Fibroblast of the conjunctiva (primary cell): ENCODE measurements around the gene KLRC4.
"Not testable (repeated sequence)": the region's sequence is repeated elsewhere in the genome, so short reads cannot be mapped to it uniquely, and the experiment has no call there.

Experiments
- DNase-seq: peaks from one replicate; pipeline ENCODE4 v3.0.0-alpha.2; 2010; ENCODE audit warnings: low read depth

Gene KLRC4, protein sequence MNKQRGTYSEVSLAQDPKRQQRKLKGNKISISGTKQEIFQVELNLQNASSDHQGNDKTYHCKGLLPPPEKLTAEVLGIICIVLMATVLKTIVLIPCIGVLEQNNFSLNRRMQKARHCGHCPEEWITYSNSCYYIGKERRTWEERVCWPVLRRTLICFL

GRCh38 chr12:10409392-10409791 lies at the start of gene KLRC4:
Gene KLRC4 (minus strand): TSS chr12:10409757. CDS start chr12:10409575, 182 bp downstream.
- peak; percentile 8 for DNase-seq

GRCh38 chr12:10457760-10458159 lies 48.2 kb upstream of the KLRC4 start:
- no peak for DNase-seq

- DNase-seq, result no peak
Measured at GRCh38 chr12:10456856-10457255, 47.3 kb upstream of the KLRC4 start.

DNA sequence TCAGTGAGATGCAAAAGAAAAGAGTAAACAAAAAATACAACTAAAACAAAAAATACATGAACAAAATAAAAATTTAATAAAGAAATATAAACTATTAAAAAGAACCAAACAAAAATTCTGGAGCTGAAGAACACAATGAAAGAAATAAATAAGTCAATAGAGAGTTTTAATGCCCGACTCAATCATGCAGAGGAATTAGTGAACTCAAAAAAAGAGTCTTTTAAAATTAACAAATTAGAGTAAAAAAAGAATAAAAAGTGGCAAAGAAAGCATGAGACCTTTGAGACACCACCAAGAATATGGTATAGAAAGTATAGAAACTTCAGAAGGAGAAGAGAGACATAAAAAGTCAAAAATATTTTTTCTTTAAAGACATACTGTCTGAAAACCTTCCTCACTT lies 46.2 kb upstream of the KLRC4 start:
- no peak for DNase-seq

DNA sequence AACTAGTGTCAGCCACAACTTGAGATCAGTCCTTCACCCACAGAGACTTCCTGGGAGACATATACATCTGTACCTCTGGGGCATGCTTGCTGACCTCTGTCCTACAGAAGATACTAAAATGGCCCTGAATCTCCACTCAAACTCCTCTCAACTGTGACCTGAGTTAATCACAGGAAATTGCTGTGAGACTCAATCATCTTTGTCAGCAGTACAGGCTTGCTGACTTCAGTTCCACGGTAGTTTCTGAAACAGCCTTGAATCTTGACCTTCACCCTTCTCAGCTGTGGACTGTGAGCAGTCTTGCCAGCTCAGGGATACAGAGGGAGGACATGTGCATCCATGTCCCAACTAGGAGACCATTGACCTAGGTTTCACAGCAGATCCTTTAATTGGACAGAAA lies 45.0 kb upstream of the KLRC4 start:
- DNase-seq, result no peak

DNA sequence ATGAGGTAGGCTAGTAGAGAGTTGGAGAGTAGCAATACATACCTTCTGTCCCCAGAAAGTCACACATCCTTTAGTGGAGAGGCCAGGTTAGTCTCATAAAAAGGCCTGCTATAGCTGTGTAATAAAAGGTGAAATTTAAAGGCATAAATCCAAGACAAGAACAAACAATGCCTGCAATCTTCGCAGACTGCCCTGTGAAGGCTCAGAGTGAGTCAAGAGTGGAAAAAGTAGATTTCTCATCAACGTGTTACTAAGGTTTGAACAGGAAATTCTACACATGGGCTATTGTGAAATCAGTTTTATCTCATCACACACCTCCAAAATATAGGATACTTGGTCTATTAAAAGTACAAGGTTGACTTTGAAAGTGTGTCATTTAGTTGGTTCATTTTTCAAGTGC lies 43.6 kb upstream of the KLRC4 start, which contains the start of gene KLRC1:
Gene KLRC1 (minus strand): TSS at position 222 of the 400 bp plus-strand sequence. CDS start 2,221 bp downstream, outside the sequence.
- DNase-seq, result no peak

- no peak for DNase-seq
Measured at GRCh38 chr12:10448236-10448635, 38.7 kb upstream of the KLRC4 start.

DNA sequence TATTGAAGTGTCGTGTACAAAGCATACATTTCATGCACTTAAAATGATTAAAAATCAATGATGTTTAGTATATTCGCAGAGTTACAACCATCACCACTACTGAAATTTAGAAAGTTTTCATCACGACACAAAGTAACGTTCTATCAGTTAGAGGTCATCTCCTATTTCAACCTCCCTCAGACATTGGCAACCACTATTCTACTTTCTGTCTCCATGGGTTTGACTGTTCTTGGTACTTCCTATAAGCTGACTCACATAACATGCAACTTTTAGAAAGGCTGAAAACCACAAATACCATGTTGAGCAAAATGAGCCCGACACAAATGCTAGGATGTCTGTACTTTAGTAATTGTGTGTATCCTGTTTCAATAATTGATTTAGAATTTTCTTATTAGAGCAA lies 36.5 kb upstream of the KLRC4 start:
- not testable (repeated sequence) for DNase-seq

DNA sequence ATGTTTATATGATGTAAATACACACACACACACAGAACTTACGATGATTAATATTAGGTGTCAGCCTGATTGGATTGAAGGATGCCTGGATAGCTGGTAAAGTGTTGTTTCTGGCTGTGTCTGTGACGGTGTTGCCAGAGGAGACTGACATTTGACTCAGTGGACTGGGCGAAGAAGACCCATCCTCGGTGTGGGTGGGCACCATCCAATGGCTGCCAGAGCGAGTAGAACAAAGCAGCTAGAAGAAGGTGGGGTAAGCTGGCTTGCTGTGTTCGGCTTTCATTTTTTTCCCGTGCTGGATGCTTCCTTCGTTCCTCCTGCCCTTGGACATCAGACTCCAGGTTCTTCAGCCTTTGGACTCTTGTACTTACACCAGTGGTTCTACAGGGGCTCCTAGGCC lies 31.6 kb upstream of the KLRC4 start:
- DNase-seq, result not testable (repeated sequence)

DNA sequence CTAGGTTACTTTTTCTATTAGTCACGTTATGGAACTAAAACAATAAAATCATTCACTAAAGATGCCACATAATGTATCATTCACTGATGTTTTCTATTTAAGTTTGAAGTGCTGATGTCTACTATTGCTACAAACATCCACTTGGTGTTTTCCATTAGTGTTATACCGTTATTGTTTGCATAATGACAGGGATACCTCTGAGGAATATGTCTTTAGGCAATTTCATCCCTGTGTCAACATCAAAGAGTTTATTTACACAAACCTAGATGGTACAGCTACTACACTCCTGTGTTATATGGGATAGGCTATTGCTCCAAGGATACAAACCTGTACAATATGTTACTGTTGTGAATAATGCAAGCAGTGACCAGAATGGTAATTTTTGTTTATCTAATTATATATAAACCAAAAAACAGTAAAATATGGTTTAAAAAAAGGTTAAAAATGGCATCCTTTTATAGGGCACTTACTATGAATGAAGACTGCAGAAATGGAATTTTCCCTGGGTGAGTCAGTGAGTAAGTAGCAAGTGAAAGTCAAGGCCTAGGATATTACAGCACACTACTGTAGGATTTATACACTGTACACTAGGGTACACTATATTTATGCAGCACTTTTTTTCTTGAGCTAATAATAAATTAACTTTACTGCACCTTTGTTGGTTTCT lies 30.2 kb upstream of the KLRC4 start:
- not testable (repeated sequence) for DNase-seq

DNA sequence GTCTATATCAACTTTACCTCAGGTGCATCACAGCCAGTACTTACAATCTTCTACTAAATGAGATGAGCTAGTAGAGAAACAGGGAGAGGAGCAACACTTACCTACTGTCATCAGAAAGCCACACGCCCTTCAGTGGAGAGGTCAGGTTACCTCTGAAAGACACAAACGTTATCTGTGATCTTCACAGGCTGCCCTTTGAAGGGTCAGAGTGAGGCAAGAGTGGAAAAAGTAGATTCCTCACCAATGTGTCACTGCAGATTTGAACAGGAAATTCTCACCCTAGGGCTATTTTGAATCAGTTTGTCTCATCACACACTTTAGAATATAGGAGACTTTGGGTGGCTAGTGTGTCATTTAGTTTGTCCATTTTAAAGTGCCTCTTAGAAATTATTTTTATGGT lies 28.0 kb upstream of the KLRC4 start:
- not testable (repeated sequence) for DNase-seq

DNA sequence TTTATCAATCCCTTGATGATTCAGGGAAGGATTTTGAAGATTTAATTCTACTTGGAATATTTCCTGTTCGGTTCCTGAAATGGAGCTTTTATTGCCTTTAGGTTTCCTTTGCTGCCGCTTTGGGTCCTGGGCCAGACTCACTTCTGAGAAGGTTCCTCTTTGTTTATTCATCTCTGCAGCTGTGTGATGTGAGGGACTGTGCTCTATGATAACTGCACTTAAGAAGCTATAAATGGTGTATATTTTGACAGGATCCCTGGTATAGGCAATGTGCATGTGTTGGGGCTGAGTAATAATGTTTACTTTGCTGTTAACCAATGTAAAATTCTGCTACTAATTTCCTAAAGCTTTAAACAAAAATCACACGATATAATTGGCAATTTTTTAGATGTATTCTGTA lies 26.3 kb upstream of the KLRC4 start, which contains the start of gene KLRC2:
Gene KLRC2 (minus strand): TSS at position 195 of the 400 bp plus-strand sequence. CDS start 24 bp downstream, at position 171.
- DNase-seq, result not testable (repeated sequence)

DNA sequence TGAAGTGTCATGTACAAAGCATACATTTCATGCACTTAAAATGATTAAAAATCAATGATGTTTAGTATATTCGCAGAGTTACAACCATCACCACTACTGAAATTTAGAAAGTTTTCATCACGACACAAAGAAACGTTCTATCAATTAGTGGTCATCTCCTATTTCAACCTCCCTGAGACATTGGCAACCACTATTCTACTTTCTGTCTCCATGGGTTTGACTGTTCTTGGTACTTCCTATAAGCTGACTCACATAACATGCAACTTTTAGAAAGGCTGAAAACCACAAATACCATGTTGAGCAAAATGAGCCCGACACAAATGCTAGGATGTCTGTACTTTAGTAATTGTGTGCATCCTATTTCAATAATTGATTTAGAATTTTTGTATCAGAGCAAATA lies 21.1 kb upstream of the KLRC4 start:
- DNase-seq, result not testable (repeated sequence)

DNA sequence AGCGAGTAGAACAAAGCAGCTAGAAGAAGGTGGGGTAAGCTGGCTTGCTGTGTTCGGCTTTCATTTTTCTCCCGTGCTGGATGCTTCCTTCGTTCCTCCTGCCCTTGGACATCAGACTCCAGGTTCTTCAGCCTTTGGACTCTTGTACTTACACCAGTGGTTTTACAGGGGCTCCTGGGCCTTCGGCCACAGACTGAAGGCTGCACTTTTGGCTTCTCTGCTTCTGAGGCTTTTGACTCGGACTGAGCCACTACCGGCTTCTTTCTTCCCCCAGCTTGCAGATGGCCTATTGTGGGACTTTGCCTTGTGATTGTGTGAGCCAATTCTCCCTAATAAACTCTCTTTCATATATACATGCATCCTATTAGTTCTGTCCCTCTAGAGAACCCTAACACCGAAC lies 16.4 kb upstream of the KLRC4 start:
- not testable (repeated sequence) for DNase-seq

DNA sequence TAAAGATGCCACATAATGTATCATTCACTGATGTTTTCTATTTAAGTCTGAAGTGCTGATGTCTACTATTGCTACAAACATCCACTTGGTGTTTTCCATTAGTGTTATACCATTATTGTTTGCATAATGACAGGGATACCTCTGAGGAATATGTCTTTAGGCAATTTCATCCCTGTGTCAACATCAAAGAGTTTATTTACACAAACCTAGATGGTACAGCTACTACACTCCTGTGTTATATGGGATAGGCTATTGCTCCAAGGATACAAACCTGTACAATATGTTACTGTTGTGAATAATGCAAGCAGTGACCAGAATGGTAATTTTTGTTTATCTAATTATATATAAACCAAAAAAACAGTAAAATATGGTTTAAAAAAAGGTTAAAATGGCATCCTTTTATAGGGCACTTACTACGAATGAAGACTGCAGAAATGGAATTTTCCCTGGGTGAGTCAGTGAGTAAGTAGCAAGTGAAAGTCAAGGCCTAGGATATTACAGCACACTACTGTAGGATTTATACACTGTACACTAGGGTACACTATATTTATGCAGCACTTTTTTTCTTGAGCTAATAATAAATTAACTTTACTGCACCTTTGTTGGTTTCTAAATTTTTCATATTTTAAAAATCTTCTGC lies 14.8 kb upstream of the KLRC4 start:
- DNase-seq, result not testable (repeated sequence)

- DNase-seq, result not testable (repeated sequence)
Measured at GRCh38 chr12:10422159-10422558, 12.6 kb upstream of the KLRC4 start.

- not testable (repeated sequence) for DNase-seq
Measured at GRCh38 chr12:10420334-10420733, 10.8 kb upstream of the KLRC4 start, which contains the start of gene KLRC3. Gene KLRC3 (minus strand): TSS chr12:10420595. CDS start chr12:10420550, 45 bp downstream.

GRCh38 chr12:10408842-10409241 lies 715 bp downstream of the KLRC4 start:
- DNase-seq, result no peak

GRCh38 chr12:10406725-10407124 lies 2.8 kb downstream of the KLRC4 start:
- no peak for DNase-seq

DNA sequence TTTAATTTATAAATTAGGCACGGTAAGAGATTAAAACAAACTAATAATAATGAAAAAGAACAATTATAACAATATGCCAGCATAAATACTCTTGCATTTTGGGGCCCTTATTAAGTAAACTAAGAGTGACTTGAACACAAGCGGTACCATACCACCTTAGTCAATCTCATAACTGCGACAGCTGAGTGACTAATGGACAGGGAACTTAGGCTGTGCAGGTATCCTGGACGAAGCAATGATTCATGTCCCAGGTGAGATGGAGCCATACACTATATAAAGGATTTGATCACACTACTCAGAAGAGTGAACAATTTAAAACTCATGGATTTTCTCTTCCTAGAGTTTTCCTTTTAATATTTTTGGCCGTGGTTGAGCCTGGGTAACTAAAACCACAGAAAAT lies 4.3 kb downstream of the KLRC4 start:
- DNase-seq, result no peak

DNA sequence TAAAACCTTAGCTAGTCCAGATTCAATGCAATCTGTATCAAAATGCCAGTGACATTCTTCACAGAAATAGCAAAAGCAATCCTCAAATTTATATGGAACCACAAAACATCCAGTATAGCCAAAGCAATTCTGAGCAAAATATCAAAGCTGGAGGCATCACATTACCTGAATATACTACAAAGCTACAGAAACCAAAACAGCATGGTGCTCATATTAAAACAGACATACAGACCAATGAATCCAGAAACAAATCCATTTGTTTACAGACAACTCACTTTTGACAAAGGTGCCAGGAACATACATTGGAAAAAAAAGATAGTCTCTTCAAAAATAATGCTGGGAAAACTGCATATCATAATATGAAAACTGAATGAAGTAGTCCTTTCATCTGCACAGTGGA lies 4.8 kb downstream of the KLRC4 start:
- DNase-seq, result no peak

DNA sequence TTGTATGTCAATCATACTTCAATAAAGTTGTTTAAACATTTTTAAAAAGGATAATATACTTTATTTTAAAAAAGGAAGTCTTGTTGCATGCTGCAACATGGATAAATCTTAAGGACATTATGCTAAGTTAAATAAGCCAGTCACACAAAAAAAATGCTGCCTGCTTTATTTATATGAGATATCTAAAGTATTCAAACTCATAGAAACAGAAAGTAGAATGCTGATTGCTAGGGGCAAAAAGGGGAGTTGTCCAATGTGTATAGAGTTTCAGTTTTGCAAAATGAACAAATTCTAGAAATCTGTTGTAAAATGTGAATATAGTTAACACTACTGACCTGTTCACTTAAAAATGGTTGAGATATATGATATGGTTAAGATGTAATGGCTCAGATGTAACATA lies 8.7 kb downstream of the KLRC4 start:
- no peak for DNase-seq

DNA sequence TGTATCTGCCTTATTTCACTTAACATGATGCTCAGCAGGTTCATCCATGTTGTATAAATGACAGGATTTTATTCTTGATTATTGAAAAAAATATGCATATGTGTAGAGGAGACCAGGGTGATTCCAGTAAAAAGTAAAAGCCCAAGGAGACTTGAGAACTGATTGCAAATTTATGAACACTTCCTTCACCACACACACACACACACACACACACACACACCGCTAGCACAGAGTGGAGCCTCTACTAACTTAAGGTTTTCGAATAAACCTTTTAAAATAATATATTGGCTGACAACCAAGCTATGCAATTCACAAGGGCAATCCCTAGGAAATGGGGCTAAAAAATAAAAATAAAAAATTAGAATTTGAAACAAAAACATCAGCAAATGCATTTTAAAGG lies 11.4 kb downstream of the KLRC4 start:
- no peak for DNase-seq
